Panc1 (cell line): Measurements from ENCODE around the gene UGT2A2.

Experiments used
- POLR2AphosphoS5 ChIP-seq: IDR thresholded peaks from 2 replicates; pipeline ENCODE4 v1.6.1; 2012; ENCODE audit warnings: mild to moderate bottlenecking, low read depth, low read length, moderate library complexity
- TF ChIP-seq, protein P1 (sequence below): fragments of 450-650 bp; IDR thresholded peaks from 2 replicates; pipeline ENCODE4 v1.5.1; 2017; ENCODE audit warnings: mild to moderate bottlenecking

DNA sequence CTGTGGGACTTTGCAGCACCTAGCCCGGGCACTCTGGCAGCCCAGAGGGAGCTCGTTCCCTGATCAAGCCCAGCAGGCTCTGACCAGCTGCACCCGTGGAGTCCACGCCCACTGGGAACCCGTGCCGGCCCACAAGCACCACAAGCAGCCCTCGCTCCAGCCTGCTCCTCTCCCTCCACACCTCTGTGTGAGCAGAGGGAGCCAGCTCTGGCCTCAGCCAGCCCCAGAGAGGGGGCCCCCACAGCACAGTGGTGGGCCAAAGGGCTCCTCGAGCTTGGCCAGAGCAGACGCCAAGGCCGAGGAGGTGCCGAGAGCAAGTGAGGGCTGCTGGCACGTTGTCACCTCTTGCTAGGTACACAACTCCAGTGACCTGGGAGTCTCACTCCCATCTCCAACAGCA, 18.7 kb upstream of the UGT2A2 start:
- TF ChIP-seq, protein P1, sequence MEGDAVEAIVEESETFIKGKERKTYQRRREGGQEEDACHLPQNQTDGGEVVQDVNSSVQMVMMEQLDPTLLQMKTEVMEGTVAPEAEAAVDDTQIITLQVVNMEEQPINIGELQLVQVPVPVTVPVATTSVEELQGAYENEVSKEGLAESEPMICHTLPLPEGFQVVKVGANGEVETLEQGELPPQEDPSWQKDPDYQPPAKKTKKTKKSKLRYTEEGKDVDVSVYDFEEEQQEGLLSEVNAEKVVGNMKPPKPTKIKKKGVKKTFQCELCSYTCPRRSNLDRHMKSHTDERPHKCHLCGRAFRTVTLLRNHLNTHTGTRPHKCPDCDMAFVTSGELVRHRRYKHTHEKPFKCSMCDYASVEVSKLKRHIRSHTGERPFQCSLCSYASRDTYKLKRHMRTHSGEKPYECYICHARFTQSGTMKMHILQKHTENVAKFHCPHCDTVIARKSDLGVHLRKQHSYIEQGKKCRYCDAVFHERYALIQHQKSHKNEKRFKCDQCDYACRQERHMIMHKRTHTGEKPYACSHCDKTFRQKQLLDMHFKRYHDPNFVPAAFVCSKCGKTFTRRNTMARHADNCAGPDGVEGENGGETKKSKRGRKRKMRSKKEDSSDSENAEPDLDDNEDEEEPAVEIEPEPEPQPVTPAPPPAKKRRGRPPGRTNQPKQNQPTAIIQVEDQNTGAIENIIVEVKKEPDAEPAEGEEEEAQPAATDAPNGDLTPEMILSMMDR, result no peak
- no peak for TF ChIP-seq POLR2AphosphoS5
